GM21367 (cell line): ENCODE data around the gene AGXT.
"Not testable (repeated sequence)": the region's sequence is repeated elsewhere in the genome, so short reads cannot be mapped to it uniquely, and the experiment has no call there.

ENCODE experiments used
- ATAC-seq: cut with Tn5 transposase; IDR thresholded peaks from one replicate; pipeline ENCODE4 v1.9.1; 2021; ENCODE audit not compliant: unreplicated experiment

AGXT gene

DNA sequence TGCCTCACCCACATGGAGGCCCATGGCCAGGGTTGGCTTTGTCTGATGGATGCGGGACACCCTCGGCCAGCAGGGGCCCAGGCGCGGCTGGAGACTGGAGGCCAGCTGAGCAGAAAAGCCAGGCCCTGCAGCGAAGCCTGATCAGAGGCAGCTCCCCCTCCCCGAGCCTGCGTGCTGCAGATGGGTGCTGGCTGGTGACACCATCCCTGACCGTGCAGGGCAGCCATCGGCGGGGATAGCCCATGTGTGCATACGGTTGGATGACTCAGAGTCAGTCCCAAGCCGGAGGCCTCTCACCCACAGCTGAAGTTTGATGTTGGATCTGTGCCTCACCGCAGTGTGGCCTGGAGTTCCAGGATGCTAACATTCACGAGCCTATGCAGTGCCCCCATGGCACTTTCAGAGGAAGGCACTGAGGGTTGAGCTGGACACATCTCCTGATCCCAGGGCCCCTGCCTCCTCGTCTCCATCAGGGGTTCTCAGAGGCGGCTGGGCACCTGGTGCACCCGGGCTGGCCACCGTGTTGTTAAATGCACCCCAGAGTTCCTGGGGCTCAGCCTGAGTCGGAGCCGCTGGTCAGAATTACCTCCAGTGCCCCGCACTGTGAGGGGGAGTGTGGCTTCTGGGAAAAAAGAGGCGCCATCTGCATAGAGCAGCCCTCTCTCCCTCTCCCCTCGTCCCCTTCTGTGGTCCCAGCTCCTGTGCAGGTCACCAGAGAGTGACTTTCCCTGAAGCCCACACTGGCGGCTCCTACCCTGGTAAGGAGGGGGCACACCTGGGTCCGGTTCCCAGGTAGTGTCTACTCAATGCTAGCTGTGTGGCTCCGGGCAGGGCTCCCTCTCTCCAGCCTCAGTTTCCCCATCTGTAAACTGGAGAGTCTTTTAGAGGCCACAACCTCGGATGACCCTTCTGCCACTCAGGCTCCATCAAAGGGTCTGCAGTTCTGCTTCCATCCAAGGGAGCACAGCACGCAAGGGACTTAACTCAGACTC is 29.2 kb upstream of the AGXT start:
- ATAC-seq = no peak

DNA sequence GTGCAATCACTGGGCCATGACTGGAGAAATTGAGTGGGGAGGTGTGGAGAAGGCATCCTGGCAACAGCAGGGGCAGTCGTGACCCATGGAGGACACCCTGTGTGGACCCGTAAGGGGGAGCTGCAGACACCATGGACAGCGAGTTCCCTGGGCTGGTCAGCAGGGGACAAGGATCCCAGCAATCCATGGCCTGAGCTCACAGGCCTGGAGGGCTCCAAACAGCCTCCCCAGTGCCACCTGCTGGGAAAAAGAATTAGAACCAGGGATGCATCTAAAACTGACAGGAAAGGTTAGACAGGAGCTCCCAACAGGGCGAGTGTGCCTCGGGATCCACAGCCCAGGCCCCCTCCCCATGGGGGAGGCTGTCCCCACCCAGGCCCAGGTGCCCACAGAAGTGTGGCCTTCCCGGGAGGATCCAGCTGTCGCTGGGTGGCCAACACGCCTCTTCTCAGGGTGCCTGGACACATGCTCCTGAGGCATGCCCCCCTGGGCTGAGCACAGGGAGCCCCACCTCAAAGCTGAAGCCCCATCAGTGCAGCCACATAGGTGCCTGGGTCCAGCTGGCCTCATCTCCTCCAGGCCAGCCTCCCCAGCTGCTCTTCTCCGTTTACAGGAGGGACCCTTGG is 28.1 kb upstream of the AGXT start:
- ATAC-seq = no peak

DNA sequence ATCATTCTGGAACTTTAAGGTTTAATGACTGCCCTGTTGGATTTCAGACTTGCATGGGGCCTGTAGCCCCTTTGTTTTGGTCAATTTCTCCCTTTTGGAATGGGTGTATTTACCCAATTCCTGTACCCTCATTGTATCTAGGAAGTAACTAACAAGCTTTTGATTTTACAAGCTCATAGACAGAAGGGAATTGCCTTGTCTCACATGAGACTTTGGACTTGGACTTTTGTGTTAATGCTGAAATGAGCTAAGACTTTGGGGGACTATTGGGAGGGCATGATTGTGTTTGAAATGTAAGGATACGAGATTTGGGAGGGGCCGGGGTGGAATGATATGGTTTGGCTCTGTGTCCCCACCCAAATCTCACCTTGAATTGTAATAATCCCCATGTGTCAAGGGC is 22.3 kb upstream of the AGXT start:
- ATAC-seq = not testable (repeated sequence)

DNA sequence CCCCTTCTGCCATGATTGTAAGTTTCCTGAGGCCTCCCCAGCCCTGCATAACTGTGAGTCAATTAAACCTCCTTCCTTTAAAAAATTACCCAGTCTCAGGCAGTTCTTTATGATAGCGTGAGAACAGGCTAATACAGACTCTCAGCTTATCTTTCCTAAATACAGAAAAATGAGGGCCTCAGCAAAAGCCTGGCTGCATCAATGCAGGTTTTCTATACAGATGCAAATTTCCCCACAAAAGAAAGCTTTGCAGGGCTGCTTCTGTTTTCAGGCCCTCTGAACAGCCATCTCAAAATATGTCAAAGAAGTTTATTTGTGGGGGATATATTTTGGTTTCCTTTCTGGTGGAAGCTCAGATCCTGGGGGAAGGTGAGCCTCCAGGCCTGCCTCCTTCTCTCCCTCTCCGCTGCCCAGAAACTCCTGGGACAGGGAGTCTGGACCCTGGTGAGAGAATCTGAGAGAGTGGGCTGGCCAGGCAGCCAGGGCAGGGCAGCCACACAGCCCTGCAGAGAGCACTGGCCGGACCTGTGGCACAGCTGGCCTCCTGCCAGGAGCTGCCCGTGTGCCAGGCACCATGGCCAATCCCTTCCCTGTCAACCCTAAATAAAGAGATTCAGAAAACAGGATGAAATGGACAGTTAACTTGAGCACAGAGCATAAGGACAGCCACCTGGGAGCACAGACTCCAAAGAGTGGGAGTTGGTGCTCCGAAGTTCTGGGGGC is 21.6 kb upstream of the AGXT start:
- no peak for ATAC-seq

DNA sequence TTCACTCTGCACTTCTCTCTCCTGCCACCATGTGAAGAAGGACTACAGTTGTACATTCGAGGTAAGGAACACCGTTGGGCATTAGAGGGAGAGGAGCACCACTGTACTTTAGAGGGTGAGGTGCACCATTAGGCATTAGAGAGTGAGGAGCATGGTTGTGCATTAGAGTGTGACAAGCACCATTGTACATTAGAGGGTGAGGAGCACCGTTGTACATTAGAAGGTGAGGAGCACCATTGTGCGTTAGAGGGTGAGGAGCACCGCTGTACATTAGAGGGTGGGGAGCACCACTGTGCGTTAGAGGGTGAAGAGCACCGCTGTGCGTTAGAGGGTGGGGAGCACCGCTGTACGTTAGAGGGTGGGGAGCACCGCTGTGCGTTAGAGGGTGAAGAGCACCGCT is 20.8 kb upstream of the AGXT start:
- ATAC-seq = no peak

DNA sequence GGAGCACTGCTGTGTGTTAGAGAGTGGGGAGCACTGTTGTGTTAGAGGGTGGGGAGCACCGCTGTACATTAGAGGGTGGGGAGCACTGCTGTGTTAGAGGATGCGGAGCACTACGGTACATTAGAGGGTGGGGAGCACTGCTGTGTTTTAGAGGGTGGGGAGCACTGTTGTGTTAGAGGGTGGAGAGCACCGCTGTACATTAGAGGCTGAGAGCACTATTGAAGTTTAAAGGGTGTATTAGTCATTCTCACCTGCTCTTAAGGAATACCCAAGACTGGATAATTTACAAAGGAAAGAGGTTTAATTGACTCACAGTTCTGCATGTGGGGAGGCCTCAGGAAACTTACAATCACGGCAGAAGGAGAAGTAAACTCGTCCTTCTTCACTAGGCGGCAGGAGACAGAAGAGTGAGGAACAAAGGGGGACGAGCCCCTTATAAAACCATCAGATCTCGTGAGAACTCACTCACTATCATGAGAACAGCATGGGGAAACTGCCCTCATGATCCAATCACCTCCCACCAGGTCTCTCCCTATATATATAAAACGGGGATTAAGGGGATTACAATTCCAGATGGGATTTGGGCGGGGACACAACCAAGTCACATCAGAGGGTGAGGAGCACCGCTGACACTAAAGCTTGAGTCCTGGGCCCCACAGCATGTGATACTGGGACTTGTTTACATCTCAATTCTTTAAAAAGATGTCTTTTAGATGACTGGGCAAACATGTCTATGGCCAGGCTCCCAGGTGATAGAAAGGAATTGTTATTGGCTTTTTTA is 19.5 kb upstream of the AGXT start:
- ATAC-seq = no peak

DNA sequence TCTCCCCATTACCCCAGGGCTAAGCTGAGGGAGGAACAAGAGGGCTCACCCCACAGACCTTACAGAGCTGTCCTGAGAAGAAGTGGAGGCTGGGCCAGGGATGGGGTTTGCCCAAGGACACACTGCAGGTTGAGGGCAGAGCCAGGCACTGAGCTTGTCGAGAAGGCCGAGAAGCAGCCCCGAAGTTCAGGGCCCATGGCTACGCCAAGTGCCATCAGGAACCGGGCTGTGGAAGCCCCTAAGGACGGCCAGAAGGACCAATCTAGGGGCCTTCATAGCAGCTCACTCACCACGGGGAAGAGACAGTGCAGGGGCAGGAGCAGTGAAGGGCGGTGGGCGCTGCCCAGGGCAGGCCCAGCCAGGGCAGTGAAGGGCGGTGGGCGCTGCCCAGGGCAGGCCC is 18.6 kb upstream of the AGXT start:
- ATAC-seq = no peak

DNA sequence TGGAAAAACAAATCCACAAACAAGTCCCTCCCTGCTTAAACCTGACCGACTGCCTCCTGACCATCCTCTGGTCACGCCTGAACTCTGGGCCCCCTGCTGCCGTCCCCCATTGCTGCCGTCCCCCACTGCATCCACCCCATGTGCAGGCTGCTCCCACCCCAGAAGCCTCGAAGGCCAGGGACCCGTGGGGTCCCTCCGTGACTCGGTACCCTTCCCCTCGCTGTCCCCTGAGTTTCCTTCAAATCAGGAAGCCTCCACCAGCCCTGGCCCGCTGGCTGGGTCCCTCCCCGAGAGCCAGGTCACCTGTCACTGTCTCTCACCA is 17.9 kb upstream of the AGXT start:
- no peak for ATAC-seq

DNA sequence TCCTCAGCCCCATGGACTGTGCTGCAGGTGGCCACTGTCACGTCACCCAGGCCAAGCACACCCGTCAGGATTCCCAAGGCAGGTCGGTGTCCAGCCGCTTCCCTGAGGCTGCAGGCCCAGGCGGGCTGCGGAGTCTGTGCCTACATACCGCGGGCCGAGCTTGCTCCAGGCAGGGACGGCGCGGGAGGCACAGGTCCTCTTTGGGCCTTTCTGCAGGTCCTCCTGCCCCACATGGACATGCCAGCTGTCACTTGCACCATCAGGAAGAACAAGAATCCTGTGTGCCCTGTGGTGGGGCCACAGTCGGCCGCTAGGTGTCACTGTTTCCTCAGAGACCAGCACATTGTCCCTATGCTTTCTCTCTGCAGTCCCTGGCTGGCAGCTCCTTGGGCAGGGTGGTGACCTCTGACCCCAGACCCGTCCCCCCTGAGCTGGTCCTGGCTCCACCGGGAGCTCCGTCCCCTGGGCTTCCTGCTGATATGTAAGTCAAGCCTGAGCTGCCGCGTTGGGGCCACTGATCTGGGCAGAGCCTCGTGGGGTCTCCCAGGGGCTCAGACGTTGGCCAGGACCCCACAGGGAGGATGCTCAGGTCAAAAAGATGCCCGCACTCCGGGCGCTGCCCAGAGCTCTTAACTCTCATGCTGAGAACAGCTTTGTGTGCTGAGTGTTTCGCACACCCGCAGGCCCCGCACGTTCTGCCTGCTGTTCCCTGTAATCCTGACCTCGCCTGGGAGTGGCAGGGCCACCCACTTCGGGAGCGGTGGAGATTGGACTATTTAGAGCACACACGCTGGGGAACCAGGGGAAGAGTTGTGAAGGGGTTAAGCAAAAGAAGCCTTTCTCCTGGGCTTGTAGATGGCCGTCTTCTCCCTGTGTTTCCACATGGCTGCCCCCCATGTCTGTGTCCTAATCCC is 17.3 kb upstream of the AGXT start:
- no peak for ATAC-seq

DNA sequence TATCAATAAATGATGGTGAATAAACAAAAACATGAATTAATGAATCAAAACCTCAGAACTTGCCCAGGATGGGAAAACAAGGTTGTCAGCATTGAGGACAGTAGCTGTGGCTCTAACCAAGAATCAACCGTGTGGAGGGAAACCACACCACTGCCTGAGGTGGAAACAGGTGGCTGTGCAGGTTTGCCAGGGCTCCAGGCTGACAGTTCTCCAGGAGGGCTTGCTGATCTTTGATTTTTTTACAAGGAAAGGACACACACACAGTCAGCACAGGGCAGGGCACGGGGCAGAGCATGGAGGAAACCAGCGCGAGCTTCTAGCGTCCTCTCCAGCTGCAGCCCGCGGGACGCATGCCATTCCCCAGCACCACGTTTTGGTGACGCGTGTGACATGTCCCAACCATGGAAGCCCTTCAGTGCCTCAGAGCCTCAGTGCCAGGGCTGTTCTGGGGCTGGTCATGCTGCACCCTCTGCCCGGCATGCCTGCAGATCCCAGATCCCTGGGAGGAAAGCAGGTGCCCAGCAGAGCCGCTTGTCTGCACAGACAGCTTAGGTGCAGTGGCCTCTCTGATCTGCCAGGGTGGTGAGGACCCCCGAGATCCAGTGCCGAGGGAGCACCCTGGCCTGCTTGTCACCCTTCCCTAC is 15.8 kb upstream of the AGXT start:
- no peak for ATAC-seq

DNA sequence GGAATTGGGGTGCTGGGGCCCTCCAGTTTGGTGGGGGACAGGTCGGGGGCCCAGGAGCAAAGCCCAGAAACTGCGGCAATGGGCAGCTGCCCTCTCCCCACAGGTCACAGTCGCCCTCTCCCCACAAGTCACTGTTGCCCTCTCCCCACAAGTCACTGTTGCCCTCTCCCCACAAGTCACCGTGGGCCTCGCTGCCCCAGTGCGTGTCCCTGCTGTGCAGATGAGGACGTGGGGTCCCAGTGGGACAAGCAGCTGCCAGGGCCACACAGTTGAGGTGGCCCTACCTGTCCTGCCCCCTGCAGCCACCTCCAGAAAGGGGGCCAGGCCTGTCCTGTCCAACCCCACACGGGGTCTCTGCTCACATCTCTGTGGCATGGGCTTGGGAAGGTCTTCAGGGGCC is 13.0 kb upstream of the AGXT start:
- no peak for ATAC-seq

DNA sequence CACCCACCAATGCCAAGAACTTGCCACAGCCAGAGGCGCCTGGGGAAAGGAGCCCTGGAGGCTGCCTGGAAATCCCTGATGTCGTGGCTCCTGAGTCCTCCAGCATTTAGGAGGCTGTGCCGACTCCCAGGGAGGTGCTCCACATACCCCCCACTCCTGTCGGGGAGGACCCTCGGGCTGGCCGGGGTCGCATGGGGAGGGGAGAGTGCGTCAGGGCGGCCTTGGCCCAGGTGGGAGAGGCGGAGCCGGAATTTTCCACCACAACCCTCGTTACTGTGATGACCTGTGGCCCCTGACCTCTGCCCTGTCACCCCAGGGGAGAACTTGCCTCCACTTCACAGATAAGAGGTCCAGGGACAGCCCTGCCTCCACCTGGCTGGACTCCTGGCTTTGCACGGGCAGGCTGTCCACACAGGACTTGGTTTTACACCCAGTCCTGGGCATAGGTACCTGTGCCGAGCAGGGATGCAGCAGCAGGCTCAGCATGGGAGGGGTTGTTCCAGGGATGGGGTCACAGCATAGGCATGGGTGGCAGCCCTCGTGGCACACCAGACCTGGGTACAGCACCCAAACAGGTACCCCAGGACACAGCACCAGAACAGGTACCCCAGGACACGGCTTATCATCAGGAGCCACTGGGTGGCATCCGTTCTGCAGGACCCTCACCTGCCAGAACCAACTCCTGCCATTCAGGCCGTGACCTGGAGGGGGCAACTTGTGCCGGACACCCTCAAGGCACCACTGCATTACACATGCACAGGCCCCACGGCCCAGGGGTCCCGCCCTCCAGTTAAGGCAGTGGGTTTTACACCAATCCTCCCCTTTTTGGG is 12.3 kb upstream of the AGXT start:
- no peak for ATAC-seq

DNA sequence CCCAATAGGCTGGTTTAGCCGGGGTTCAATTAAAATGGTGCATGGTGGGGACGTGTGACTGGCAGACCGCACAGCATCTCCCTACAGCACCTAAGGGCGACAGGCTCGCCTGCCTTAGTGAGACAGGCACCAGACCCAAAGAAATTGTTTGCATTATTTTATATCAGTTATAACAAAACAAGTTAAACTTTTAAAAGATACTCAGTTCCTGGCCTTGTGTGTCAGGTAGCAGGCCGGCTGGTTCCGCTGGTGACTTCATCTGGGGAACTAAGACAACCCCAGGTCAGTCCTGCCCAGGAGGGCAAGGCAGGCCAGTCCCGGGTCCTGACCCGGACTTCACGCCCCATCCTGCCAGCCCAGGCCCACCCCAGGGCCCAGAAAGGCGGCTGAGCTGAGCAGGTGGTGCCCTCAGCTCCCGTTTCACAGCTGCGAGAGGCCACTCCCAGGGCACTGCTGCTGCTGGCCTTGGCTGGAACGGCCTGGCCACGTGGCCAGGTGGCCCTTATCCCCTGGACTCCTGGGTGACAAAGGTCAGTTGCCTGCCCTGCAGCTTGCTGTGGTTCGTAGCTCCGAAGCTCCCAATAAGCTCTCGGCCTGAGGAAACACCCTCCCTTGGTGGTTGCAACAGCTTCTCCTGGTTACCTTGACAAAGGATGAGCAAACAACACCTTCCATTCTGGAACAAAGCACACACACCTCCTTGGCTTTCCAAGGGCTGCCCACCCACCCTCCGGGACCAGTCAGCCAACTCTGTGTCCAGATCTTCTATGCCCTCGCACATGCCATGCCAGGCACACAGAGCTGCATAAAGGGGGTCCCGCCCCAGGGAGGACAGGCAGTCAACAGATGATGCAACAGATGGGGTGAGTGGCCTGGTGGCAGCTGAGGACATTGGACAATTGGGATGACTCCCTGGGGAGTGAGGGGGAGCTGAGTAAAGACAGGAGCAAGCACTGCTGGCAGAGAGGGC is 11.3 kb upstream of the AGXT start:
- ATAC-seq = no peak

DNA sequence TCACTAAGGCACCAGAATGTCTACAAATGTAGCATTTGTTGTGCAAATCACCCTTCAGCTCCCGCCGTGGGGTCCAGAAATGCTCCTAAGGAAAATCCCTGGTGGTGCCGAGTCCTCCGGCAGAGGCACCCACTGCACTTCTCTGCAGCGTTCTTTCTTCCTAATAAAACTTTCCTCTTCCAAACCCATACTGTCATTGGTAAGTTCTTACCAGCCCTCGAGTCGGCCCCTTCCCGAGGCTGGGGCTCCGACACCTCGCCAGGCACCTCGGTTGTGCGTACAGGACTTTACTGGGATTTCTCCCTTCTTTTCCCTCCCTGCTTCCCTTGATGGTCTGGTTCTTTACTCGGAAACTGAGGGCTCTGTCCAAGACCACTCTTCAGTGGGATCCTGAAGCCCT is 10.3 kb upstream of the AGXT start:
- ATAC-seq = no peak

DNA sequence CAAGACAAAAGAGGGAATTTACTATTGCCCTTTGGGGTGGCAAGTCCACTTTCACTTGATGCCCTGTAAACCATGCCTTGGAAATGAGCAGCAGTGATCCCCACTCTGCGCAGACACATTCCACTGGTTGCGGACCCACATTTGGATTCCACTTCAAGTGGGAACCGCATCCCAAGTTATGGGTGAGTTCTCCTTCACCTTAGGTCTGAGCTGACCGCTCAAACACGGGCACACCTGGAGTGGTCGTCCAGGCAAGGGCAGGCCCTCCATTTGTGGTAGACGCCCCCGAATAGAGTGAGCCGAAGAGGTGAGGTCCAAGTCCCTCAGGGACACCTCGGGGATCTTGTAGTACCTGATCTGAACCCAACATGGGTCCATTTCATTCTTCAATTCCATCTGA is 9.8 kb upstream of the AGXT start:
- ATAC-seq = no peak

DNA sequence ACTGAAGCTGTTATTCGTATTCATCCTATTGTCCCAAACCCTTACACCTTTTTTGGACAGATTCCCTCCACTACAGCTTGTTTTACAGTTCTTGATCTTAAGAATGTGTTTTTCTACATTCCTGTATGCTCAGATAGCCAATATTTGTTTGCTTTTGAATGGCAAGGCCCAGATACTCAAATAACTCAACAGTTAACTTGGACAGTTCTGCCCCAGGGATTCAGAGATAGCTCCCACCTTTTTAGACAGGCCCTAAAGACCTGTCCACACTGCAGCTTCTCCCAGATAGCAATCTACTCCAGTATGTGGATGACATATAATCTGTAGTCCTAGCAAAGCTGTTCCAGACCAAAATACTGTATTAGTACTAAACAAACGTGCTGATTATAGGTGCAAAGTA is 7.1 kb upstream of the AGXT start:
- no peak for ATAC-seq

DNA sequence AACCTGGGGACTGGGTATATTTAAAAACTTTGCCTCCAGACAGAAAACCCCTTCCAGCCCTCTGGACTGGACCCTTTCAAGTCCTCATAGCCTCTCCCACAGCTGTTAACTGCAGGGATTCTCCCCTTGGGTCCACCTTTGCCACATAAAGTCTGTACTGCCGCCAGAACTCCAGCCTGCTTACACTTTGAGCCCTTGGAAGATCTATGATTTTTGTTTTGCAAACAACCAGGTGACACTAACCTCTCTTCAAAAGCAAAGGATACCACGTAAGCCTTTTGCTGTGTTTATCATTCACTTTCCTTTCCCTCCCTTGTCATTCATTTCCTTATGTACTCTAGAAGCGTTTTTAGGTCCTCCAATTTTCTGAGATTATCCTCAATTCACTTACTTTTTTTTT is 4.1 kb upstream of the AGXT start:
- no peak for ATAC-seq

DNA sequence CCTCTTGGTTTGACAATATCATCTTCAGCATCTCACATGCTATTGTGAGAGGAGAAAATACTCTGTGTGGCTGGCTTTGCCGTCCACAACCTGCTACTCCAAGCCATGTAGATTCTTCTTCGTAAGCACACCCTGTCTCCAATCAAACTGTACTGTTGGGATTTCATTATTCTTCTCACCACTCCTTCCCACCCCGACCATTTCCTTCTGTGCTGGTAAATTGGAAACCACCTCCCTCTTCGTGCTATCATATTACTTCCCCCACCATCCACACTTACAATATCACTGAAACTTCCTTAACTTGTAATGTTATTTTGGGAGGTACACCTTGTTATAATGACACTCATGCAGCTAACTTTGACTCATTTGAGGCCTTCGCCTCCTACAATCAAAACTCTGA is 3.2 kb upstream of the AGXT start:
- no peak for ATAC-seq
